GM23248 (cell line): ENCODE data around the gene AOPEP. TPM values are rescaled to one million over a fixed set of nuclear protein-coding genes. Genes with fewer than 3 reads are reported as not detected.

ENCODE experiments used
- DNase-seq: peaks from one replicate; pipeline ENCODE4 v3.0.0-alpha.2; 2015
- H2AFZ ChIP-seq: fragments of 200-600 bp; sonication (generic); 2 replicates; pipeline ENCODE4 v1.6.1; 2016; ENCODE audit warnings: antibody characterized with exemption
- H3F3A ChIP-seq: fragments of 200-600 bp; sonication (generic); 2 replicates; pipeline ENCODE4 v1.6.1; 2016; ENCODE audit warnings: mild to moderate bottlenecking, antibody characterized with exemption, mixed run types; ENCODE audit not compliant: insufficient read depth
- H3K27ac ChIP-seq: fragments of 200-600 bp; sonication (generic); 2 replicates; pipeline ENCODE4 v1.5.1; 2016; ENCODE audit warnings: mild to moderate bottlenecking
- H3K27me3 ChIP-seq: fragments of 200-600 bp; sonication (generic); replicated peaks from 2 replicates; pipeline ENCODE4 v1.6.1; 2016; ENCODE audit warnings: mild to moderate bottlenecking; ENCODE audit not compliant: insufficient read depth
- H3K36me3 ChIP-seq: fragments of 200-600 bp; sonication (generic); 2 replicates; pipeline ENCODE4 v1.6.1; 2016; ENCODE audit warnings: low read depth, mild to moderate bottlenecking
- H3K4me1 ChIP-seq: fragments of 200-600 bp; sonication (generic); 2 replicates; pipeline ENCODE4 v1.6.1; 2016; ENCODE audit warnings: mild to moderate bottlenecking; ENCODE audit not compliant: insufficient read depth
- H3K4me2 ChIP-seq: fragments of 200-600 bp; sonication (generic); one replicate; pipeline ENCODE4 v1.6.1; 2016; ENCODE audit warnings: mild to moderate bottlenecking; ENCODE audit not compliant: unreplicated experiment
- H3K4me3 ChIP-seq: fragments of 200-600 bp; sonication (generic); 2 replicates; pipeline ENCODE4 v1.5.1; 2016; ENCODE audit warnings: mild to moderate bottlenecking
- H3K79me2 ChIP-seq: fragments of 200-600 bp; sonication (generic); 2 replicates; pipeline ENCODE4 v1.6.1; 2016; ENCODE audit warnings: mild to moderate bottlenecking; ENCODE audit not compliant: insufficient read depth
- H3K9ac ChIP-seq: fragments of 200-600 bp; sonication (generic); 2 replicates; pipeline ENCODE4 v1.6.1; 2016; ENCODE audit warnings: mild to moderate bottlenecking
- H3K9me2 ChIP-seq: fragments of 200-600 bp; sonication (generic); 2 replicates; pipeline ENCODE4 v1.6.1; 2016; ENCODE audit warnings: mixed run types, mild to moderate bottlenecking, moderate library complexity; ENCODE audit not compliant: insufficient read depth
- H3K9me3 ChIP-seq: fragments of 200-600 bp; sonication (generic); one replicate; pipeline ENCODE4 v1.6.1; 2017; ENCODE audit warnings: low read depth
- H4K20me1 ChIP-seq: fragments of 200-600 bp; sonication (generic); 2 replicates; pipeline ENCODE4 v1.6.0; 2016; ENCODE audit not compliant: insufficient read depth
- EZH2 ChIP-seq: fragments of 200-600 bp; sonication (generic); IDR thresholded peaks from 2 replicates; pipeline ENCODE4 v1.6.1; 2018; ENCODE audit warnings: antibody characterized with exemption, mild to moderate bottlenecking; ENCODE audit not compliant: insufficient read depth, poor library complexity, severe bottlenecking
- EZH2phosphoT487 ChIP-seq: fragments of 200-600 bp; sonication (generic); IDR thresholded peaks from 2 replicates; pipeline ENCODE4 v1.6.1; 2018; ENCODE audit warnings: antibody characterized with exemption, moderate library complexity, mild to moderate bottlenecking, low read depth; ENCODE audit not compliant: insufficient read depth
- WGBS, 2 experiments: methylation state at CpG; one replicate each; pipeline ENCODE4 v1.1.6; 2015 to 2017; ENCODE audit warnings: low lambda C conversion rate in 2 of 2, low coverage in 1 of 2; ENCODE audit errors: missing lambda C conversion rate in 2 of 2; 5-methylcytosine and 5-hydroxymethylcytosine counted together
- in situ Hi-C: fragments of 300-500 bp; cut with MboI; formaldehyde crosslinking; loops from 2 replicates; pipeline ENCODE4 v1.15.0; 2020
- polyA plus RNA-seq: library from polyadenylated mRNA; unstranded; fragments of >200 nt; fragmentation: Nextera tagmentation; extraction: Ambion mirVana; gene quantifications from 2 replicates; pipeline ENCODE4 v1.2.1, GENCODE V29; 2016
- total RNA-seq: library from RNA; depleted of rRNA; stranded (reverse); fragments of >200 nt; shearing (Covaris generic); gene quantifications from 2 replicates; pipeline ENCODE4 v1.2.3, GENCODE V29; 2014

Gene AOPEP
- total and polyA plus RNA-seq, 2 experiments from 2014 or later = 90.0 to 120 TPM

GRCh38 chr9:94850540-94851434, 124.3 kb downstream of the AOPEP start:
- Histone ChIP-seq H3K27me3 (no peaks in the 10 kb centered on the region), H3F3A (peaks cover 6% of the 10 kb centered on the region), H3K36me3 (no peaks in the 10 kb centered on the region), H3K79me2 (no peaks in the 10 kb centered on the region; the same call in 1 of the 2 replicates), H3K4me2 (no peak overlapping the region), H3K4me1 (peaks cover 15% of the 10 kb centered on the region), H3K4me3 (no peak overlapping the region), H3K9ac (no peak overlapping the region), H2AFZ (no peak overlapping the region), H3K9me2 (no peaks in the 10 kb centered on the region), H3K27ac (no peak overlapping the region), H4K20me1 (no peaks in the 10 kb centered on the region), H3K9me3 (no peaks in the 10 kb centered on the region)
- in situ Hi-C loops = no loop called here
- WGBS, 2 experiments = 62 to 65% methylated on average over 14 of the region's 14 CpGs
- DNase-seq = no peak
- TF ChIP-seq EZH2 (no peak), EZH2phosphoT487 (no peak)

DNA sequence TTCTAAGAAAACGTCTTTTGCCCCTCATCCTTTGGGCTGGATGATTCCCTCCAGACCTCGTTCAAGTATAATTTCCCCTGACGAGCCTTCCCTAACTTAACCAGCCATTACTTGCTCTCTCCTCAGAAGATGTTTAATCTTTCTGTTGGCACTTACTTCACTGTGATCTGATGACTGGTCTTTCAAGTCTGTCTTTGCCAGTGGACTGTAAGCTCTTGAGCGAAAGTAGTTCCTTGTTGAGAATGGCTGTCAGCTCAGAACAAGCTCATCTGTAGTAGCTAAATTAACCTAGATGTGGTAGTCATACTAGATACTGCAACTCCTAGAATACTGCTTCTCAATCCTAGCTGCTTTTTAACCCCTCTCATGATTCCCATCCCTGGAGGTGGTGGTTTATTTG, 125.0 kb downstream of the AOPEP start:
- Histone ChIP-seq H3K4me2 (no peak overlapping the region), H3K27ac (no peak overlapping the region), H3K9ac (no peak overlapping the region), H3K9me3 (no peaks in the 10 kb centered on the region), H3K27me3 (no peaks in the 10 kb centered on the region), H3K4me1 (peaks cover 15% of the 10 kb centered on the region), H3K79me2 (no peaks in the 10 kb centered on the region; the same call in 1 of the 2 replicates), H4K20me1 (no peaks in the 10 kb centered on the region), H3K4me3 (no peak overlapping the region), H3K36me3 (no peaks in the 10 kb centered on the region), H3K9me2 (no peaks in the 10 kb centered on the region), H3F3A (peaks cover 6% of the 10 kb centered on the region), H2AFZ (no peak overlapping the region)
- TF ChIP-seq EZH2 = no peak
- no peak for TF ChIP-seq EZH2phosphoT487
- WGBS, 2 experiments = 78 to 81% methylated on average over 4 of the region's 4 CpGs
- in situ Hi-C loops = no loop called here
- DNase-seq = no peak

DNA sequence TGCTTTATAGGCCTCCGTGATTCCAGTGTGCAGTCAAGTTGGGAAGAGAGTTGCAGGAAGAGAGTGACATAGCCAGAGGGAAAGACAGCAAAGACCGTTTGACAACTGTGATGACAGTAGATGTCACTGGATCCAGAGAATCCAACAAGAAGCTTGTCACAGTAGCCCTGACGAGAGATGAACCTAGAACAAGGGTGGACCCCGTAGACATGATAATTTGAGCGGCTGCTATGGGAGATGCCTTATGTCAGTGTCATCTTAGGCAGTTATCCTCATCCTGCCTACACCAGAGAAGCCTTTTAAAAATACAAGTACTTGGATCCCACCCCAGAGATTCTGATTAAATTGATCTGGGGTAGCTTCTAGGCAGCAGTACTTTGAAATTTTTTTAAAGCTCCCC, 125.4 kb downstream of the AOPEP start:
- Histone ChIP-seq H3F3A (peaks cover 6% of the 10 kb centered on the region), H2AFZ (no peak overlapping the region), H3K9ac (no peak overlapping the region), H3K27me3 (no peaks in the 10 kb centered on the region), H3K9me3 (no peaks in the 10 kb centered on the region), H3K9me2 (no peaks in the 10 kb centered on the region), H3K79me2 (no peaks in the 10 kb centered on the region), H3K36me3 (no peaks in the 10 kb centered on the region), H3K4me2 (no peak overlapping the region), H4K20me1 (no peaks in the 10 kb centered on the region), H3K27ac (no peak overlapping the region), H3K4me1 (peaks cover 15% of the 10 kb centered on the region), H3K4me3 (no peak overlapping the region)
- DNase-seq = no peak
- TF ChIP-seq EZH2phosphoT487 (no peak), EZH2 (no peak)
- WGBS, 2 experiments = 39 to 46% methylated on average over 5 of the region's 5 CpGs
- in situ Hi-C loops = no loop called here

DNA sequence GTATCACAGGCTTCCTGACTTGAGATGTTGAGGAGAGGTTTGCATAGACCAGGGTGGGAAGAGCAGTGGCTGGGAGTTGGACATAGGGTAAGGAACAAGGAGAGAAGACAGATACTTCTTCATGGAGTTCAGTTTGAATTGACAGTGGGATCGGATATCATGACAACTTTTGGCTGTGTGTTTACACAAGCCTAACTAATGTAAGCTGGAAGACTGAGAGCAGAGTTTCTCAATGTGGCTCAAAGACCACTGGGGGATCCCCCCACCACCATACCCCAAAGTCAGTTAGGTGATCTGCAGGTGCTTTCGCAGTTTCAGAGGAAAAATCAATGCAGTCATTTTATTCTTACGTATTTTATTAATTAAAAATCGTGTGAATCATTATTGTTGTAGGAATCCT, 125.9 kb downstream of the AOPEP start:
- no peaks in the 10 kb centered on the region for H3K9me2 ChIP-seq
- H3K4me1 ChIP-seq = peaks cover 11% of the 10 kb centered on the region
- no peak overlapping the region for H3K27ac ChIP-seq
- TF ChIP-seq EZH2 (no peak), EZH2phosphoT487 (no peak)
- H3K27me3 ChIP-seq = no peaks in the 10 kb centered on the region
- DNase-seq = no peak
- 75 to 78% methylated on average over 4 of the region's 4 CpGs for WGBS, 2 experiments
- H4K20me1 ChIP-seq = no peaks in the 10 kb centered on the region
- no peak overlapping the region for H3K4me3 ChIP-seq
- H3K9me3 ChIP-seq = no peaks in the 10 kb centered on the region
- in situ Hi-C loops = no loop called here
- H3K9ac ChIP-seq = no peak overlapping the region
- H3K36me3 ChIP-seq = no peaks in the 10 kb centered on the region
- H3K79me2 ChIP-seq = no peaks in the 10 kb centered on the region
- peaks cover 6% of the 10 kb centered on the region for H3F3A ChIP-seq
- H2AFZ ChIP-seq = no peak overlapping the region
- no peak overlapping the region for H3K4me2 ChIP-seq

DNA sequence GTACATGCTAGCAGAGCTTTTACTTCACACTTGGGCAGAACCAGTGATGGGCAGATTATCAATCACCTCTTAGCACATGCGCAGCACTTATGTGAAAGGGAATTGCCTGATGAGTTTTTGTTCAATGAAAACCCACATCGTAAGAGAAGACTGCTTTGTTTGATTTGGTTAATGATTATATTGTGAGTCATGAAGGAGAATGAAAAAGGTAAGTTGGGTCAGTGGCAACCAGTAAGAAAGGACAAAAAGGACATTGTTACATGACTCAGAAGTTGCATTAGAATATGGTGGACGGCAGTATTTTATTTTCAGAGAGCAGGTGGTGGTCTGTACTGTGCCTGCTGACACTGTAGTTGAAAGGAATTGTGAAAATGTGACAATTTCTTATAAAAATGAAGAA, 127.4 kb downstream of the AOPEP start:
- Histone ChIP-seq H4K20me1 (no peaks in the 10 kb centered on the region), H3K27ac (no peak overlapping the region), H3K79me2 (no peaks in the 10 kb centered on the region), H2AFZ (no peak overlapping the region), H3K4me1 (peaks cover 4% of the 10 kb centered on the region; the same call in 1 of the 2 replicates), H3K4me3 (no peak overlapping the region), H3K36me3 (no peaks in the 10 kb centered on the region), H3K4me2 (no peak overlapping the region), H3K9me2 (no peaks in the 10 kb centered on the region), H3K9me3 (no peaks in the 10 kb centered on the region), H3F3A (no peaks in the 10 kb centered on the region), H3K27me3 (no peaks in the 10 kb centered on the region), H3K9ac (no peak overlapping the region)
- 83 to 87% methylated on average over 3 of the region's 3 CpGs for WGBS, 2 experiments
- TF ChIP-seq EZH2 = no peak
- TF ChIP-seq EZH2phosphoT487 = no peak
- in situ Hi-C loops = no loop called here
- no peak for DNase-seq
